Keratinocyte (primary cell): Measurements from ENCODE around the gene MARCHF2. TPM values are rescaled to one million over a fixed set of nuclear protein-coding genes. Genes with fewer than 3 reads are reported as not detected.

Experiments
- DNase-seq: peaks from one replicate; pipeline ENCODE4 v3.0.0-alpha.2; 2011; ENCODE audit warnings: low read depth, missing footprints, low spot score
- FAIRE-seq: peaks from 2 replicates; lab custom pipeline; 2011; peaks lifted over from hg19 to GRCh38; lab: Jason Lieb, UNC
- H2AFZ ChIP-seq: 2 replicates; pipeline ENCODE4 v1.6.0; 2012; ENCODE audit warnings: low read length, control low read depth, inconsistent platforms; ENCODE audit not compliant: control insufficient read depth
- H3K27ac ChIP-seq: 2 replicates; pipeline ENCODE4 v1.5.1; 2011; ENCODE audit warnings: low read length; ENCODE audit not compliant: control insufficient read depth, insufficient read depth
- H3K27me3 ChIP-seq: 3 replicates; pipeline ENCODE4 v1.6.0; 2011; ENCODE audit warnings: low read length; ENCODE audit not compliant: control insufficient read depth, insufficient read depth; ENCODE audit errors: extremely low read depth
- H3K36me3 ChIP-seq, 2 experiments: 2 replicates in 1 of 2; 3 replicates in 1 of 2; pipeline ENCODE4 v1.5.1; 2011; ENCODE audit warnings: low read length in 2 of 2, mild to moderate bottlenecking in 1 of 2; ENCODE audit not compliant: control insufficient read depth in 2 of 2, insufficient read depth in 2 of 2; ENCODE audit errors: extremely low read depth in 1 of 2
- H3K4me1 ChIP-seq: 3 replicates; pipeline ENCODE4 v1.5.1; 2011; ENCODE audit warnings: low read length; ENCODE audit not compliant: control insufficient read depth, insufficient read depth; ENCODE audit errors: extremely low read depth
- H3K4me2 ChIP-seq: 3 replicates; pipeline ENCODE4 v1.6.0; 2011; ENCODE audit warnings: low read depth, low read length; ENCODE audit not compliant: control insufficient read depth, insufficient read depth; ENCODE audit errors: extremely low read depth
- H3K4me3 ChIP-seq, 3 experiments: fragments of 200-600 bp in 1 of 3; sonication (generic) in 1 of 3; 2 replicates in 2 of 3; 3 replicates in 1 of 3; pipeline ENCODE4 v1.5.1; 2011 to 2016; ENCODE audit warnings: low read length in 3 of 3, mild to moderate bottlenecking in 3 of 3, control low read depth in 2 of 3, inconsistent platforms in 1 of 3, low read depth in 1 of 3, mixed read lengths in 1 of 3, mixed run types in 1 of 3, moderate library complexity in 1 of 3; ENCODE audit not compliant: control insufficient read depth in 2 of 3, insufficient read depth in 2 of 3; ENCODE audit errors: extremely low read depth in 1 of 3
- H3K79me2 ChIP-seq: 2 replicates; pipeline ENCODE4 v1.6.0; 2012; ENCODE audit warnings: low read length; ENCODE audit not compliant: control insufficient read depth, insufficient read depth
- H3K9ac ChIP-seq: 3 replicates; pipeline ENCODE4 v1.6.0; 2011; ENCODE audit warnings: low read length; ENCODE audit not compliant: control insufficient read depth, insufficient read depth; ENCODE audit errors: extremely low read depth
- H3K9me1 ChIP-seq: 3 replicates; pipeline ENCODE4 v1.6.0; 2011; ENCODE audit warnings: low read length; ENCODE audit not compliant: control insufficient read depth, insufficient read depth; ENCODE audit errors: extremely low read depth
- H3K9me3 ChIP-seq: 2 replicates; pipeline ENCODE4 v1.5.1; 2012; ENCODE audit warnings: low read depth, low read length; ENCODE audit not compliant: control insufficient read depth
- H4K20me1 ChIP-seq: 3 replicates; pipeline ENCODE4 v1.6.0; 2011; ENCODE audit warnings: low read length; ENCODE audit not compliant: control insufficient read depth, insufficient read depth; ENCODE audit errors: extremely low read depth
- EZH2 ChIP-seq: IDR thresholded peaks from one replicate; pipeline ENCODE4 v1.6.1; 2012; ENCODE audit warnings: inconsistent platforms, mild to moderate bottlenecking, low read length, moderate library complexity
- dilution Hi-C: fragments of 300-500 bp; cut with MboI; formaldehyde crosslinking; loops from one replicate; pipeline ENCODE4 v1.7.0; 2020; ENCODE audit warnings: low sequenced_read_pairs; ENCODE audit not compliant: extremely low pct_ligation_motif_present
- polyA plus RNA-seq, 5 experiments: library from polyadenylated mRNA; depleted of rRNA in 3 of 5; stranded (reverse) in 3 of 5; stranded (forward) in 1 of 5; unstranded in 1 of 5; fragments of >200 nt; gene quantifications; 1 replicate in 1 of 5; 2 replicates in 3 of 5; 3 replicates in 1 of 5; pipeline versions ENCODE4 v1.2.1 to v1.2.3, GENCODE V29; 2011 to 2012; ENCODE audit warnings: missing spikeins in 2 of 5, low read depth in 1 of 5, low replicate concordance in 1 of 5
- TF ChIP-seq, protein P1 (sequence below), 3 experiments: IDR thresholded peaks in 1 of 3; conservative IDR thresholded peaks in 1 of 3; optimal IDR thresholded peaks in 1 of 3; 2 replicates in 2 of 3; 3 replicates in 1 of 3; pipeline versions ENCODE3 to v1.5.1; 2011; ENCODE audit warnings: low read length in 3 of 3, mild to moderate bottlenecking in 3 of 3, moderate library complexity in 2 of 3, control low read depth in 1 of 3, inconsistent platforms in 1 of 3; ENCODE audit not compliant: insufficient read depth in 2 of 3; ENCODE audit errors: extremely low read depth in 1 of 3

Gene MARCHF2
- polyA plus RNA-seq, 1 donor (not counting 4 experiments of a cell fraction or from before 2014, with no cell fraction given): 13.7 TPM

DNA sequence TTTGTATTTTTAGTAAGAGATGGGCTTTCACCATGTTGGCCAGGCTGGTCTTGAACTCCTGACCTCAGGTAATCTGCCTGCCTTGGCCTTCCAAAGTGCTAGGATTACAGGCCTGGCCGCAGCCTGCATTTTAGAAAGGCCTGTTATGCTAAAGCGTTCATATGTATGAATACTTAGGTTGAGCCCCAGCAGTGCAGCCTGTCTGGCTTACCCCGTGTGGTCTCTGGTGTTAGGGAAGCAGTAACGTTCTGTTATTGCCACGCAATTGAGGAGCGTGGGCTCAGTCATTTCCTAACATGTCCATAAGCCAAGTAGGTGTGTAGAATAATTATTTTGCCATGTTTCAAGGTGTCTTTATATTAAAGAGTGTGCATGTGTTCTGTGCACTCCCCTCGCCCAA, 46.0 kb downstream of the MARCHF2 start:
- FAIRE-seq: no peak
- TF ChIP-seq, protein P1, sequence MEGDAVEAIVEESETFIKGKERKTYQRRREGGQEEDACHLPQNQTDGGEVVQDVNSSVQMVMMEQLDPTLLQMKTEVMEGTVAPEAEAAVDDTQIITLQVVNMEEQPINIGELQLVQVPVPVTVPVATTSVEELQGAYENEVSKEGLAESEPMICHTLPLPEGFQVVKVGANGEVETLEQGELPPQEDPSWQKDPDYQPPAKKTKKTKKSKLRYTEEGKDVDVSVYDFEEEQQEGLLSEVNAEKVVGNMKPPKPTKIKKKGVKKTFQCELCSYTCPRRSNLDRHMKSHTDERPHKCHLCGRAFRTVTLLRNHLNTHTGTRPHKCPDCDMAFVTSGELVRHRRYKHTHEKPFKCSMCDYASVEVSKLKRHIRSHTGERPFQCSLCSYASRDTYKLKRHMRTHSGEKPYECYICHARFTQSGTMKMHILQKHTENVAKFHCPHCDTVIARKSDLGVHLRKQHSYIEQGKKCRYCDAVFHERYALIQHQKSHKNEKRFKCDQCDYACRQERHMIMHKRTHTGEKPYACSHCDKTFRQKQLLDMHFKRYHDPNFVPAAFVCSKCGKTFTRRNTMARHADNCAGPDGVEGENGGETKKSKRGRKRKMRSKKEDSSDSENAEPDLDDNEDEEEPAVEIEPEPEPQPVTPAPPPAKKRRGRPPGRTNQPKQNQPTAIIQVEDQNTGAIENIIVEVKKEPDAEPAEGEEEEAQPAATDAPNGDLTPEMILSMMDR (optimal IDR thresholded peaks at IDR 0.05 in 1 of 3, IDR thresholded peaks at IDR 0.05 in 1 of 3, conservative IDR thresholded peaks at IDR 0.05 in 1 of 3; ENCODE audit: extremely low read depth in 1 of 3, insufficient read depth in 2 of 3, low read length in 3 of 3): no peak
- TF ChIP-seq EZH2: no peak
- no peak overlapping the region for H3K27ac ChIP-seq
- H3K4me3 ChIP-seq: no peak overlapping the region
- H3K9me1 ChIP-seq: peaks cover 1% of the 10 kb centered on the region
- no peak overlapping the region for H3K9ac ChIP-seq
- peaks cover 52% of the 10 kb centered on the region for H4K20me1 ChIP-seq
- H3K36me3 ChIP-seq: peaks cover 16 to 56% of the 10 kb centered on the region in 2 experiments
- dilution Hi-C loops: no loop called here
- H3K9me3 ChIP-seq: no peaks in the 10 kb centered on the region
- H2AFZ ChIP-seq: no peak overlapping the region
- no peak for DNase-seq
- H3K79me2 ChIP-seq: peaks cover 98% of the 10 kb centered on the region
- peaks cover 3% of the 10 kb centered on the region for H3K4me1 ChIP-seq
- H3K27me3 ChIP-seq: no peaks in the 10 kb centered on the region
- no peak overlapping the region for H3K4me2 ChIP-seq

GRCh38 chr19:8459520-8460270, 46.6 kb downstream of the MARCHF2 start:
- Histone ChIP-seq H3K79me2 (peaks cover 95% of the 10 kb centered on the region), H3K36me3 (peaks cover 17 to 53% of the 10 kb centered on the region in 2 experiments), H4K20me1 (peaks cover 49% of the 10 kb centered on the region), H3K4me2 (no peak overlapping the region), H3K4me1 (peaks cover 3% of the 10 kb centered on the region), H3K9me3 (no peaks in the 10 kb centered on the region), H3K27ac (no peak overlapping the region), H3K9ac (no peak overlapping the region), H2AFZ (no peak overlapping the region), H3K9me1 (no peaks in the 10 kb centered on the region), H3K4me3 (no peak overlapping the region), H3K27me3 (no peaks in the 10 kb centered on the region)
- FAIRE-seq (no peak), DNase-seq (no peak)
- dilution Hi-C loops: no loop called here
- TF ChIP-seq EZH2: no peak
- TF ChIP-seq, protein P1 (optimal IDR thresholded peaks at IDR 0.05 in 1 of 3, IDR thresholded peaks at IDR 0.05 in 1 of 3, conservative IDR thresholded peaks at IDR 0.05 in 1 of 3; ENCODE audit: extremely low read depth in 1 of 3, insufficient read depth in 2 of 3, low read length in 3 of 3): no peak
